Activated CD8-positive, alpha-beta memory T cell treated with anti-CD3 and anti-CD28 coated beads, Interleukin-2, amount 50 U/mL, for 1 hour (primary cell): Measurements from ENCODE around the gene LHFPL2.

ENCODE experiments used
- DNase-seq: peaks from one replicate; pipeline ENCODE4 v3.0.0-alpha.2; 2020; ENCODE audit errors: extremely low read depth

LHFPL2 gene

DNA sequence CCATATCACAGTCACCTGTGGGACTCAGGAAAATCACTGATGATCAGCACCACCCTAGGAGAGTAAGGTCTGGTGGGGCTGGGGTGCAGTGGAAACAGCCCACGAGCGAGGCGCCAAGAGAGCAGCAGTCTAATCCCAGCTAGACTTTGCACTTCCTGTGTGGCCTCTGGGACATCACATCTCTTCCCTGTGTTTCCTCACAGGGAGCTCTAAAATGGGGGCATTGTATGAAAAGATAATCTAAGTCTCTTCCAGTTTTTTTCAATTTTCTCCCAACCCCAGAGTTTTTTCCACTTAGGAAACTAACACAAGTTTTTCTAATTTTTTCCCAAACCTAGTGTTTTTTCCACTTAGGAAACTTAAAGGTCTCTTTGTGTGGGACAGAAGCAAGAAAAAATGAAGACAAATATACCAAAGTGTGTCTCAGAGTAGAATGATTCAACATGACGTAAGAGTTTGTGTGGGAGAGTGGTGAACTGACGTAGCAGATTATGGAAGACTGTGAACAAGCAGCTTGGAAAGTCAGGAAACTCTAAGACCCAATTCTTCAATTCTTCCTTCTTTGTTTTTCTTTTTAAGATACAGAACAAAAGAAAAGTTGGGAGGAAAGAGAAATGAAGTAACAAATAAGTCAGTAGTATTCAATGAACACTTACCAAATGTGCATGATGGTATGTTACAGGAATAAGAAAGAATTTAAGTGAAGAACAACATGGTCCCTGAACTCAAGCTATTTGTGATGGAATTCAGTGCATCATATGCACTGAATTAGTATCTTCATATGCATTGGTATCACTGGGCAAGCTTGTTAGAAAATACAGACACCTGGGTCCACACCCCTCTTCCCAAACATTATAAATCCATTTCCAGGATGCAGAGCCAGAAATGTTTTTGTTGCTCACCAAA, 51.3 kb downstream of the LHFPL2 start:
- no peak for DNase-seq

DNA sequence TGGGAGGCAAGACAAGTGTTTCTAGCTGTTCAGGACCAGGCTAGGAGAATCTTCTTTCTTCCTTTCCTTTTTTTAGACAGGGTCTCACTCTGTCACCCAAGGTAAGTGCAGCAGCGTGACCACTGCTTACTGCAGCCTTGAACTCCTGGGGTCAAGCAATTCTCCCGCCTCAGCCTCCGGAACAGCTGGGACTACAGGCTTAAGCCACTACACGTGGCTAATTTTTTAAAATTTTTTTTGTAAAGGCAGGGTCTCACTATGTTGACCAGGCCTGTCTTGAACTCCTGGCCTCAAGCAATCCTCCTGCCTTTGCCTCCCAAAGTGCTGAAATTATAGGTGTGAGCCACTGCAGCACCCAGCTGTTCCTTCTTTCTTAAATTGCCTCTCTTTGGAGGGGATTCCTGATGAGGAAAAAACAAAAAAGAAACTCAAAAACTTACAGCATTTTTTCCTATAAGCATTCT, 53.1 kb downstream of the LHFPL2 start:
- DNase-seq, result no peak

DNA sequence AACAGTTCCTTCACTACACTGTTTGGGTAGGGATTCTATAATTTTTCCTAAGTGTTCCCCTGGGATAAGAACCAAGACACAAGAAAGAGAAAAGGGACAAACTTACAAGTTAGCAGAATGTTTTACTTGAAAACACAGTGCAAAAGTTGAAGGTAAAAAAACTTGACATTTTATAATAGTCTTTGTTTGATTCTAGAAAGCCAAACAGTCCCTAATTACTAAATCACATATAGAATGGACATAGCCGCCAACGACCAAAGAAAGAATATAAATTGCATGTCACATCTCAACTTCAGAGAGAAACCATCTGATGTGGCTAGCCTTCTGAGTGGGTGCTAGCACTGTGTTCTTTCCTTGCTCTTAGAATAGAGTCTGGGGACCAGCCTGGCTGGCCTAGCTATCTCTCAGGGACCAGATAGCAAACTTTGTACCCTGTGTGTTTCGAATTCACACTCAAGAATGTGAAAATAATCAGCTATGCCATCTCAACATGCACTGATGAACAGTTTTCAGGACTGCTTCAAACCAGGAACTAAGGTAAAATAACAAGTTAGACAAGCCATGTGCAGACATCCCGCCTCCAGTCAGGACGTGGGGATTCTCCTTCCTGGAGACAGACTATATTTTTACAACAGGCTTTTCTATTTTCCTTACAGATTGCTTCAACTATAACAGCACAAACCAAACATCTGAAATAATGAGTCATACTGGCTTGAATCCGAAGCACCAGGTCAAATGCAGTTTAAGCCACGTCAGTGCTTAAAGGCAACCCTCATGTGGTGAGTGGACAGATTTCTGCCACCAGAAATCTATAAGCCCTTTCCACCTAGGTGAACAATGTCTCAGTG, 53.7 kb downstream of the LHFPL2 start:
- no peak for DNase-seq

DNA sequence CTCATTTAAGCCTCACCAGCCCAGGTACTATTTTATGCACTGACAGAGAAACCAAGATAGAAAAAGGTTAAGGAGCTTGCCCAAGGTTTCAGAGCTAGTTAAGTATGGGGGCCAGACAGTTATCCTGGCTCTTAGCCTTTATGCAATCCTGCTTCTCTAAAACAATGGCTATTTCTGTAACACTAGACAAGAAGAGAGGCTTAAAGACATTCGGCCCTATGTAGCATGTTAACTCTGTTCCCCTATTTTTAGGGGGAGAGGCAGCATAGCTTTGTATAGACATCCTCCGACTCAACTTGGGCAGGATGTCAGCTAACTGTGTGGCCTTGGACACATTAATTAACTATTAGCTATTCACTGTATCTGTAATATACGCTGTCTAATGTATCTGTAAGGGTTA, 54.6 kb downstream of the LHFPL2 start:
- no peak for DNase-seq

DNA sequence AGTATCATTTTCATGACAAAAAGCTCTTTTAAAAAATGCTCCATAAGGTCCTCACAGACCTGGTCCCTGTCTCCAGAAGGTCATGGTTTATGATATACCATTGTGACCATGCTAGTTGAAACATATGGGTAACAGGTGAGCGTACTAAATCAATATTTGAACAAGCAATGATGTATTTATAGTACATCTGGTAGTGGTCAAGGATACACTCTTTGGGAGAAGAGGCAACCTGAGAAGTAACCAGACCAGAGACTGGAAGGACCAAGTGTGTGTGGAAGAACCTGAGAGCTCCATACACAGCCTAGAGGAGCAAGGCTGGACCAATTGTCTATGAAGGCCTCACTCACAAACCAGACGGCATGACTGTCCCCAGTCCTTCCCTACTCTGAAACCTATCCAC, 55.1 kb downstream of the LHFPL2 start:
- DNase-seq, result no peak

DNA sequence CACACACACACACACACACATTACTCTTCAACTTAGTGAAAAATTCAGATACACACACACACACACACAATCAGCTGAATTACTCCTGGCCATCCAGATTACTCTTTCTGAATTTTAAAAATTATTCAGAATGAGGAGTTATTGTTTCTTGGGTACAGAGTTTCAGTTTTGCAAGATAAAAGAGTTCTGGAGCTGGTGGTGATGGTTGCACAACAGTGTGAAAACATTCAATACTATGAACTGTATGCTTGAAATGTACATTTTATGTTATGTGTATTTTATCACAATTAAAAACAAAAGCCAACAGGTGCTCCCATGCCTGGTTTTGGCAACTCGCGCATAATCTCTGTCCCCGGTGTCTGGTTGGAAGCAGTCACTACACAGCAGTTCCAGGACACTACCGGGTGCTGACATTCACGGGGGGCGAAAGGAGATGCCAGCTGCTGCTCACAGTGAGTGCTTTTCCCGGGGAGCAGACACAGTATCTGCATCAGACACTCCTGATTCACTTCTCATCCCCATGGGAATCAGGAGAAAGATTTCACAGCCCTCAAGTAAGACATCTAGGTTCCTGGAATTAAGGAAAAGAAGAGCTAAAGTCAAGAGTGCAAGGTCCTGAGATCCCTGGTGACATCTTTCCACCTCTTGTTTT, 55.7 kb downstream of the LHFPL2 start:
- DNase-seq, result no peak

DNA sequence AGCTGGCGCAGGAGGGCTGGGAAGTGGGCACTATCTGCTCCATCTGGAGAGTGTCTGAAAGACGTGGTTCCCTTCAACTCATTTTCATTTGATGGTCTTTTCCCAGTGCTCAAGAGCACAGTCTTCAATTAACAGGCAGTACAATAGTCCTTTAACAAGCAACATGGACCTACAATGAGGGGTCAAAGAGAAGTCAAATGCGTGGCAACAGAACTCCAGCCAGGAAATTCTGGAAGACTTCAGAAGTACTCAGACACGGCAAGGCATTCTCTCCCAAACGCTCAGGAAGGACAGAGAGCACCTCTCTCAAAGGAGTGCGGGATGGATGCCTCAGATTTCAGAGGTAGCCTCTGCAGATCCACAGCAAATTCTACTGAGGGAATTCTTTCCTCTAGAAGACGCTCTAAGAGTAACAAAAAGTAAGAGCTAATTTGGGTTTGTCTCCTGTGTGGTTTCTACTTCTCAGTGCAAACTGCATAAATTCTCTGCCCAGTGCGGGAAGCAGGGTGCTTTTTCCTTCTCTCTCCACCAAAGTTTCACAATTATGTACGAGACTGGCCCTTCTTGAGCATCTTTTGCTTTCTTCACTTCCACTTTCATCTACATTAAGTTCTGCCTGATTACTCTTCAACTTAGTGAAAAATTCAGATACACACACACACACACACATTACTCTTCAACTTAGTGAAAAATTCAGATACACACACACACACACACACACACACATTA, 56.4 kb downstream of the LHFPL2 start:
- no peak for DNase-seq

DNA sequence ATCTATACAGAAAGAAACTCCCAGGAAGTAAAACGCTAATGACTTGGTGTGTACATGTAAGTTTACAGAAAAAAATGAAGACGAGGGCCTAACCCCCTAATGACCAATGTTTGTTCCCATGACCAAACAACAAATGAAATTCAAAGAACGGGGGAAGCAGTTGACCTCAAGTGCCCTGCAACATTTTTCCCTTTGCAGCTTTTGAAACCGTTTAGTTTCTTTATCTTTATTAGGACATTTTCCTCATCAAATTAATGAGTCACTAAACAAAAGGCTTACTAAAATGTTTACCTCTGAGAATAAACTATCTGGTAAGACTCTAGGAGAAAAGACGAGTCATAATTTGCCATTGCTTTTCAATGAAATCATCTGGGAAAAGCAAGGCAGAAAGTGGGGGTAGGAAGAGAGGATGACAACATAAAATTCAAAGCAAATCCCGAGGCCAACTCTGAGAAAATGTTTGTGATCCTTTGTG, 57.4 kb downstream of the LHFPL2 start:
- DNase-seq, result no peak

DNA sequence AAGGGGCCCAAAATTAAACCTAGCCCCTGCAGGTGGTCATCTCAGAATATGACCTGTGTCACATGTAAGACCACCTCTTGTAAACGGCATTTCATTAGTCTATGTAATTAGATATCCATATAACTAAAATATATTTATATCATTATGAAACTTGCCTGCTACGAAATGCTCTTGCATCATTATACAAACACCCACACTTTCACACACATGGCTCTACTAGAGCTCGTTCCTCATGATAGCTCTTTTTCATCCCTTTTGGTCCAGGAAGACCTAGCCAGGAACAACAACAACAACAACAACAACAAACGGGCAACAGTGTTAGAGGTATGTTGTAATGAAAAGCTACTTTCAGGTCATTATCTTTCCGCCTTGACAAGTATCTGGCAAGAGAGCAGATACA, 58.6 kb downstream of the LHFPL2 start:
- no peak for DNase-seq

DNA sequence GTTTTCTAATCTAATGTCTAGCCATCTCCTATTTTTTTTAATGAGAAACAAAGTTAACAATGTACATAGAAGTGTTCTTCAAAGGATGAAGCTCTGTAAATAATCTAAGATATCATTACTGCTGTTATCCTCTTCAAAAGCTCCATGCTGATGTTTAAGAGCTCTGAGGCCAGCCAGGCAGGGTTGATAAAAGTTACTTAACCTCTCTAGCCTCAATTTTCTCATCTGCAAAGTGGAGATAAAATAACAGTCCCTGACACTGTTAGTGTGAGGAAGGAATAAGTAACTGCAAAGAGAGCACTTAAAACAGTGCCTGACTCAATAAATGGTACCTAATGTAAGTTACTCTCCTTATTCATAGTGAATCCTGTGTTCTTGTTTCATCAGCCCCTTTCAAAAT, 60.1 kb downstream of the LHFPL2 start:
- DNase-seq, result no peak

DNA sequence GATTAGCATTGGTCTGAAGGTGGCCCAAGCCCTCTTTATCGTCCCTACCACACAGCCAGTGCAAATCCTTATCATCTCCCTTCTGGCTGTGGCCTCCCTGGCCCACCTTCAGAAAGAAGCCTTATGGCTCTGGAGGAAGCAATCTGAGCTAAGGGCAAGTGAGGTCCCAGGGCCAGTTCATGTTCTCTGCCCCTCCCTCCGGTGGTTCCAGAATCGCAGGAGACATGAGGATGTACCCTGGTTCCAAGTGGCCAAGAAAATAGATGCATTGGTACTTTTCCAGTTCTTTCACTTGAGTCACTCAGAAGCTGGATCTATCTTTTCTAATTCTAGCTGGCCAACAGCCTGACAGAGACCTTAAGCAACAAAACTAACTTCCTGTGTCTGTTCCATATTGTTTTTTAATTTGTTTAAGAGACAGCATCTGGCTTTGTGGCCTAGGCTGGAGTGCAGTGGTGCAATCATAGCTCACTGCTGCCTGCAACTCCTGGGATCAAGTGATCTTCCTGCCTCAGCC, 60.7 kb downstream of the LHFPL2 start:
- DNase-seq, result no peak

DNA sequence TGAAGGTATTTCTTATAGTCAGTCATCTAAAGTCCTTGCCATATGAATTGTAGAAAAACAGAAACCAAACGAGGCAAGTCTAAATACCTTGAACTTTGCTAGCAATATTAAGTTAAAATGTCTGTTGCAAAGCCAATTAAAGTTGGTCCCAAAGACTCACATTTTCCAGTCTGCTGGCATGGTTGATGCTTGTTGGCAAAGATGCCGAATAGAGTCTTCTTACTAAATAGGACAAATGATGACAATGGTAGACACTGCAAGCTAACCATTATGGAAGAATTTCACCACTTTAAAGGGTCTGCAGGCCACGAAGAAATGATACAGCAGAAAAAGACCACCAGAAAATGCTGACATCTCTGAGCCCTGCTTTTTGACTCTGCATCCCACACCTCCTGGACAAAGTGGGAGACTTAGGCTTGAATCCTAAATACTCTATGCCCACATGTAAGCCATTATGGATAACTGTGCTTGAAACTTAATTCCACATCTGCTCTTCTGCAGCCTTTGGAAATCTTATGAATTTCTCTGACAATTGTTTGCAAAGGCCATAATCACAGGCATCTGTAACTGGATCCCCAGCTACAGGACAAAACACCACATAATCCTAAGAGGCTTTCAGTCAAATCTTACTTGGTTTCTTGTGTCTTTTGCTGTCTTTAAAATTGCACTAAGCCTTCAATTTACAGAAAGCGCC, 61.3 kb downstream of the LHFPL2 start:
- DNase-seq, result no peak

DNA sequence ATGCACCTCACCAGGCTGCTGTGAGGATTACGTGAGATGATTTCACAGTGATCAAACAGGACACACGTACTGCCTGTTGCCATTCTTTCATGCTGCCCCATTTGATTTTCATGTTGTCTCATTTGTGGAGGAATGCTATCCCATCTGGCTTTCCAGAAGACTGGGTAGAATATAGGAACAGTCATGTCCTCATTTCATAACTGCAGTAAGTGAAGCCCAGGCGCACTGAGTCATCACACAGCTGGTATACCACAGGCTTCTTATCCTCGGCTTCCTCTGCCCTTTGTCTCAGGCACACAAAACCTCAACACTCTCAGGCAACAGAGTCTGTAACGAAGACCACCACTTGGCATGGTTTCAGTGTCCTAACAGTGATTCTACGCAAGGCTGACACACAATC, 62.3 kb downstream of the LHFPL2 start:
- DNase-seq, result no peak

DNA sequence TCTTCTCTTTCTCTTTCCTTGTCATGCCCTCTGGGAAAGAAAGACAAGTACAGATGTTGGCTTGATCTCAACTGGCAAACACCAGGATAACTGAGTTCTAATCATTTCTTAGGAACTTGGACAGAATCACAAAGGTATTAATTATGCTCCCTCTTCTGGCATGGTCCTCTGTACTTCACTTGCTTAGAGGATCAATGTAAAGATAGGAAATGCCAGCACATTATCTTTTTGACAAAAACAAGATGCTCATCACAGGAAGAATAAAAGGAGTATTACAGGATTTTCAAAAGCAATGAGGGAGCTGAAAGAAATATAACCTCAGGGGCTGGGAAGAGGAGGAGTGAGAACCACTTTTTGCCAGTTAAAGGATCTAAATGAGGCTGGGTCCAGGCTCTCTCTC, 70.6 kb downstream of the LHFPL2 start:
- DNase-seq, result no peak

DNA sequence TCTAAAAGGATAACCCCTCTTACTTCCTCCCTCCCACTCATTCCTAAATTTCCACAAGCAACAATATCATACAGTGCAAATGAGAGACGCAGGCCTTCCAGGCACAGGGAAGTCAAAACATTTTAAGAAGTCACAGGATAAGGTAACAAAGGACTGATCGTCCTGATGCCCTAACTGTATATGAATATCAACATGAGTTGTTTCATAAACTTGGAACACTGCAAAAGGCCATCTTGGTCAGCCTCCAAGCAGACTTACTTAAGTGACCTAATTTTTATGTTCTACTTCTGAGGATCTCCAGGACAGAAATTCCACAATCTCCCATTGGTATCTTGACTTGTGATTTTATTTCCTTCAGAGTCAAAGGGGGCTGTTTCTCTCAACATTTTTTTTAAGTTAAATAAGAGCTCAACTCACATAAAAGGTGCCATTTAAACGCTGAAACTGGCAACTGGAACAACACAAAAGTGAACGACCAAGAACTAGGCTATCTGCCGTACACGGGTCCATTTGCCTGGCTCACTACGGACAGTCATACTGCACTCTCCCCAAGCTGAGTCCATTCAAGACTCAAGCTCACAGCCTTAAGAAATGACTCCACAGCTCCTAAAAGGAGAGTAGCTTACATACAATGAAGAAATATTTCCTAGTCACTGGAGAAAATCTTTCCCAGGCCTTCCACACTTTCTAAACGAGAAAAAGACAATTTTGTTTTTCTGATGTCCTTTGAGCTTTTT, 71.3 kb downstream of the LHFPL2 start:
- DNase-seq, result no peak

DNA sequence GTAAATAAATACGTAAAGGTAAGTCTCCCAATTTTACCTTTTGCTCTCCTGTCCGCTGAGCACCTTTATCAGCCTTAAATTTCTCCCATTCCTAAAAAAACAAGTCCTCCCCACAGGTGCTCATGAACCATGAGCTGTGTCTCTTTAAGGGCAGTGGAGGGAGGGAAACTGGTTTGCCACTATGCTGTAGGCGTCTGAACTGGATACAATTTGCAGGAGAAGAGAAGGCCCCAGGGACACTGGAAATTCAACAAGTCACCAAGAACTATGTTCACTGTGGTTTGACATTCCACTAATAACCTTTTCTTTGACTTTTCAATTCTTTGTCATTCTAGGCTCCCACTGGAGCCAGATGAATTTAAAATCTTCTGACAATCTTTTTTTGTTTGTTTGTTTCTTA, 72.2 kb downstream of the LHFPL2 start:
- DNase-seq, result no peak

DNA sequence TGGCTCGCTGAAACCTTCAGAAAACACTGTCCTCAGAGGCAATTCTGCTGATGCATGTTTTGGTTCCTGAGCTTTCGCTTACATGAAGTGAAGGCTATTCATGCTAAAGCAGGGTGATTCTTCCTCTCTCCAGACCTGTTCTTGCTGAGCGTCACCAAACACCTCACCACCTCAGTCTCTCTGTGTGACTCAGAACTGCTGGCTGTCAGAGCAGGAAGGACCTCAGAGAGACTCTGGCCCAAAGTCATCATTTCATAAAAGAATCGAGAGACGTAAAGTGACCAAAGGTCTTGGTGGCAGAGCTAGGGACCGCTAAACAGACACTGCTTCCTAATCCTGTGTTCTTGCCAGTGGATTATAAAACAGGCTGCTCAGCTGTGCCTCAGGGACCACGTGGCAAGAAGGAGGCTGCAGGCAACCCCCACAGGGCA, 73.8 kb downstream of the LHFPL2 start:
- no peak for DNase-seq

DNA sequence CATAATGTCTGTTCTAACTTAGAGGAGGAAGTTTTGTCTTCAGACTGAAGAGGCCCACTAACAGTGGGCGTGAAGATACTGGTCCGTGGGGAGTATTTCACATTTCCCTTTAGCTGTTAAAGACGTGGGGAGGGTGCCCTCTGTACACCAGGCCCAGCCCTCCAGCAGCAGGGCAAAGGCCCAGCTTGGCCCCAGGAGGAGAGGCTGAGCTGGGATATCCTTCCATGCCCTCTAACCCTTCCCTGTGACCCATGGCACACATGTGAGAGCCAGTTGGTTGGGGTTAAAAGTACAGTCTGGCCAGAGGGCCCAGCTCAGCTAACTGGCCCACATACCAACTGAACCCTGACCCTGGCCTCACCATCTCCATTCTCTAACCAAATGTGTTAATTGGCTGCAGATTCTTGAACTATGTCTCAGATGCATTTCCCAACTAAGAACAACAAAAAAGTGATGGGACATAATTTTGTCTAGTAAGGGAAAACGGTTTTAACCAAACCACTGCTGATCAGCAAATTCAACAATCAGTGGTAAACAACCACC, 74.4 kb downstream of the LHFPL2 start:
- no peak for DNase-seq

DNA sequence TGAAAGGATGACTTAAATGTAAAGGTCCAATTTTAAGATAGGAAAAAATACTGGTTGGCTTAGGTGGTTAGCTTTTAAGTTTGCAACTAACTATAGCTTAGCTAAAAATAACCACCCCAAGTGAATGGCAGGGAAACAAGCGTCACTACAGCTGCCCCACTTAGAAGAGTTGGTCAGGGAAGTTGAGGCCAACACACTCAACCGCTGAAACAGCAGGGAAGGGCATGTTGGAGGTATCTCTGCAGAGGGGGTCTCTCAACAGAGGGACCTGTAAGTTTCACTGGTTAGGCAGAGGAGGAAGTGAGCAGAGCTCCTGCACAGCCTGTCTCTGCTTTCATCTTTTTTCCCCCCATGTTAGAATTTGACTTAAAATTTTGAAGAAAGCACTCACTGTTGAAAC, 75.3 kb downstream of the LHFPL2 start:
- DNase-seq, result no peak

DNA sequence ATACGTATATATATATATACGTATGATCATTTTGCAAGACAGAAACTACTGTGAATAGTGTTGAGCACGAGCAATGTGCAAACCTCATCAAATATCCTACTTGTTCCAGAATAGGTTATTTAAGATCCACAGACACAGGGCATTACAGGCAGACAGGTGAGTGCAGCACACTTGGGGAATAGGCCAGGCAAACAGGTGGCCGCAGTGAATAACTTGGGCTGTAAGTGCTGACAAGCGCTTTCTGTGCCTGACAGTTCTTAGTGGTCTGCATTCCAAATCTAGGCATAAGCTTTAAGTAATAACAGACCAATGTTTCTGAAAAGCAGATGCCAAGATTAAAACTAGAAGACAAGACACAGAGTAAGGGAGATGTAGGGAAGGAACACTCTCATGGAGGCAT, 77.9 kb downstream of the LHFPL2 start:
- DNase-seq, result no peak
